ENCODE data around the gene LRIG1.

- TF ChIP-seq CTCF (conservative IDR thresholded peaks at IDR 0.05; ENCODE audit: low read depth, low read length) (no peak), EZH2 (IDR thresholded peaks at IDR 0.05; ENCODE audit: borderline replicate concordance, low read depth, low read length, poor library complexity, severe bottlenecking) (no peak)
Observed at GRCh38 chr3:66430876-66431275, 69.9 kb downstream of the LRIG1 start.

All from A673 (cell line).